Transverse colon (tissue), 4 donors: Measurements from ENCODE around the gene AOPEP. TPM values are rescaled to one million over a fixed set of nuclear protein-coding genes. Genes with fewer than 3 reads are reported as not detected.

Source experiments
- DNase-seq: peaks from one replicate; pipeline ENCODE4 v3.0.0-alpha.2; 2019
- H3K27ac ChIP-seq, 4 donors: fragments of 200-600 bp; sonication (generic); 2 replicates each; pipeline ENCODE4 v1.5.1; 2016 to 2018; ENCODE audit warnings: inconsistent platforms in 4 of 4
- H3K27me3 ChIP-seq: fragments of 200-600 bp; sonication (generic); 2 replicates; pipeline ENCODE4 v1.5.1; 2017; ENCODE audit warnings: inconsistent platforms
- H3K36me3 ChIP-seq, 4 donors: fragments of 200-600 bp; sonication (generic); 2 replicates each; pipeline ENCODE4 v1.5.1; 2017 to 2019; ENCODE audit warnings: inconsistent platforms in 4 of 4
- H3K4me1 ChIP-seq, 4 donors: fragments of 200-600 bp; sonication (generic); 2 replicates each; pipeline ENCODE4 v1.5.1; 2017 to 2020; ENCODE audit warnings: inconsistent platforms in 4 of 4
- H3K4me3 ChIP-seq, 4 donors: fragments of 200-600 bp; sonication (generic); 1 replicate in 1 of 4; 2 replicates in 3 of 4; pipeline versions ENCODE4 v1.5.1 to v1.6.1; 2017 to 2019; ENCODE audit warnings: inconsistent platforms in 4 of 4
- H3K9me3 ChIP-seq, 2 donors: fragments of 200-600 bp; sonication (generic); 2 replicates each; pipeline ENCODE4 v1.5.1; 2017 to 2019; ENCODE audit warnings: inconsistent platforms in 2 of 2
- CTCF ChIP-seq, 5 experiments: fragments of 200-600 bp in 3 of 5; fragments of 450-650 bp in 2 of 5; sonication (generic) in 3 of 5; IDR thresholded peaks; 1 replicate in 2 of 5; 2 replicates in 3 of 5; pipeline ENCODE4 v1.5.1; 2016 to 2017; ENCODE audit warnings: antibody characterized with exemption in 5 of 5, inconsistent platforms in 3 of 5, mild to moderate bottlenecking in 2 of 5, moderate library complexity in 1 of 5
- EP300 ChIP-seq: sonication (generic); formaldehyde crosslinking; IDR thresholded peaks from one replicate; pipeline ENCODE4 v1.6.1; 2017; ENCODE audit warnings: antibody characterized with exemption, low read depth
- POLR2A ChIP-seq: fragments of 450-650 bp; IDR thresholded peaks from one replicate; pipeline ENCODE4 v1.6.1; 2016; ENCODE audit warnings: antibody characterized with exemption, mild to moderate bottlenecking, moderate library complexity
- POLR2AphosphoS5 ChIP-seq, 3 donors: sonication (generic); formaldehyde crosslinking; IDR thresholded peaks; one replicate each; pipeline ENCODE4 v1.6.1; 2016; ENCODE audit warnings: antibody characterized with exemption in 3 of 3
- WGBS, 2 donors: methylation state at CpG; one replicate each; pipeline ENCODE4 v1.1.5; 2018; ENCODE audit warnings: low coverage in 1 of 2; 5-methylcytosine and 5-hydroxymethylcytosine counted together
- in situ Hi-C, 4 donors: fragments of 200-750 bp; cut with MboI; loops; one replicate each; pipeline versions ENCODE4 v1.15.0 to v1.15.1; 2017; ENCODE audit warnings: low sequenced_read_pairs in 3 of 4, low pct_ligation_motif_present in 1 of 4, low pct_unique_long_range_greater_than_20kb in 1 of 4
- intact Hi-C: fragments of 100-400 bp; cut with DNase I; formaldehyde crosslinking; loops from one replicate; pipeline ENCODE4 v1.15.1; 2023; ENCODE audit warnings: low total_unique reads
- total RNA-seq, 4 donors: library from RNA; depleted of rRNA; stranded (reverse); fragments of >200 nt; gene quantifications; one replicate each; pipeline ENCODE4 v1.1.0, GENCODE V29; 2016

The AOPEP gene
- total RNA-seq, 4 donors from 2014 or later = 53.0 to 129 (median 92.7) TPM

- Histone ChIP-seq H3K36me3 (no peaks in the 10 kb centered on the region), H3K27me3 (no peaks in the 10 kb centered on the region), H3K4me3 (no peak overlapping the region), H3K9me3 (no peaks in the 10 kb centered on the region), H3K27ac (peak overlapping the region in 2 of 4 donors; percentile 23 to 56), H3K4me1 (peaks cover 1 to 29% (median 18%) of the 10 kb centered on the region in 4 donors)
- WGBS, 2 donors = 78 to 89% methylated on average over 3 to 4 of the region's 4 CpGs
- DNase-seq = no peak
- TF ChIP-seq CTCF (IDR thresholded peaks at IDR 0.05) (no peak), POLR2AphosphoS5 (IDR thresholded peaks at IDR 0.05) (no peak), POLR2A (no peak), EP300 (no peak)
- intact Hi-C loops (no loop called here), in situ Hi-C loops (loop anchor here in 1 of 4 donors (25.0 kb wide), 1 partner anchor 313 kb away; no protein-coding TSS in a partner anchor)
Measured at GRCh38 chr9:95100071-95100627, 373.6 kb downstream of the AOPEP start.

- DNase-seq = no peak
- in situ Hi-C loops = loop anchor here in 1 of 4 donors (25.0 kb wide), 1 partner anchor 314 kb away; no protein-coding TSS in a partner anchor
- intact Hi-C loops = no loop called here
- no peaks in the 10 kb centered on the region for H3K9me3 ChIP-seq
- WGBS, 2 donors = 95% methylated on average over 12 of the region's 12 CpGs; no CpG with 5 or more reads in 1 of the 2 donors
- no peaks in the 10 kb centered on the region for H3K27me3 ChIP-seq
- H3K4me1 ChIP-seq = peaks cover 5 to 32% (median 20%) of the 10 kb centered on the region in 4 donors
- TF ChIP-seq POLR2A (no peak), CTCF (IDR thresholded peaks at IDR 0.05) (no peak), EP300 (no peak), POLR2AphosphoS5 (IDR thresholded peaks at IDR 0.05) (no peak)
- no peak overlapping the region for H3K4me3 ChIP-seq
- no peaks in the 10 kb centered on the region for H3K36me3 ChIP-seq
- H3K27ac ChIP-seq = peak overlapping the region; percentile 28 to 74 (median 48)
Measured at GRCh38 chr9:95101326-95101725, 374.8 kb downstream of the AOPEP start.

- no peak for DNase-seq
- Histone ChIP-seq H3K4me3 (no peak overlapping the region), H3K4me1 (peaks cover 8 to 32% (median 20%) of the 10 kb centered on the region in 4 donors), H3K27ac (peak overlapping the region; percentile 28 to 74 (median 48)), H3K27me3 (no peaks in the 10 kb centered on the region), H3K9me3 (no peaks in the 10 kb centered on the region), H3K36me3 (peaks cover 0 to 5% (median 0%) of the 10 kb centered on the region in 4 donors)
- intact Hi-C loops (no loop called here), in situ Hi-C loops (loop anchor here in 1 of 4 donors (25.0 kb wide), 1 partner anchor 315 kb away; no protein-coding TSS in a partner anchor)
- TF ChIP-seq POLR2A = no peak
- no peak for TF ChIP-seq EP300
- TF ChIP-seq POLR2AphosphoS5 (IDR thresholded peaks at IDR 0.05) = no peak
- TF ChIP-seq CTCF (IDR thresholded peaks at IDR 0.05) = no peak
- 87 to 100% methylated on average over 3 to 8 of the region's 8 CpGs for WGBS, 2 donors
Measured at GRCh38 chr9:95102001-95102433, 375.5 kb downstream of the AOPEP start.

- no peak for TF ChIP-seq POLR2A
- no peak for TF ChIP-seq POLR2AphosphoS5 (IDR thresholded peaks at IDR 0.05)
- TF ChIP-seq EP300 = no peak
- TF ChIP-seq CTCF (IDR thresholded peaks at IDR 0.05) = no peak
- DNase-seq = no peak
- 67 to 83% methylated on average over 1 to 18 of the region's 18 CpGs for WGBS, 2 donors
- intact Hi-C loops = no loop called here
- H3K9me3 ChIP-seq = no peaks in the 10 kb centered on the region
- peak overlapping the region; percentile 28 to 74 (median 48) for H3K27ac ChIP-seq
- H3K27me3 ChIP-seq = no peaks in the 10 kb centered on the region
- peaks cover 0 to 7% (median 0%) of the 10 kb centered on the region in 4 donors for H3K36me3 ChIP-seq
- in situ Hi-C loops = loop anchor here in 1 of 4 donors (25.0 kb wide), 1 partner anchor 315 kb away; no protein-coding TSS in a partner anchor
- H3K4me3 ChIP-seq = no peak overlapping the region
- H3K4me1 ChIP-seq = peaks cover 10 to 32% (median 20%) of the 10 kb centered on the region in 4 donors
Measured at GRCh38 chr9:95102572-95102971, 376.1 kb downstream of the AOPEP start.
